Gastrocnemius medialis (tissue), 4 donors: ENCODE data around the gene TTC4. TPM values are rescaled to one million over a fixed set of nuclear protein-coding genes. Genes with fewer than 3 reads are reported as not detected.

Experiments
- ATAC-seq, 2 donors: fragments of 150-250 bp; one replicate each; pipeline ENCODE4 v1.9.1; 2016
- DNase-seq, 2 donors: peaks; one replicate each; pipeline ENCODE4 v3.0.0-alpha.2; 2019
- H3K27ac ChIP-seq, 4 donors: fragments of 200-600 bp; sonication (generic); 1 replicate in 1 of 4; 2 replicates in 3 of 4; pipeline ENCODE4 v1.5.1; 2016 to 2018; ENCODE audit warnings: mild to moderate bottlenecking in 2 of 4, moderate library complexity in 1 of 4
- H3K27me3 ChIP-seq, 3 donors: fragments of 200-600 bp; sonication (generic) in 2 of 3; 1 replicate in 1 of 3; 2 replicates in 2 of 3; pipeline versions ENCODE4 v1.5.1 to v1.6.0; 2016 to 2019; ENCODE audit warnings: mild to moderate bottlenecking in 1 of 3, moderate library complexity in 1 of 3
- H3K36me3 ChIP-seq, 2 donors: fragments of 200-600 bp; sonication (generic) in 1 of 2; one replicate each; pipeline ENCODE4 v1.5.1; 2017 to 2018
- H3K4me1 ChIP-seq, 2 donors: fragments of 200-600 bp; sonication (generic) in 1 of 2; one replicate each; pipeline ENCODE4 v1.5.1; 2016 to 2017; ENCODE audit warnings: mild to moderate bottlenecking in 2 of 2
- H3K4me3 ChIP-seq, 4 donors: fragments of 200-600 bp; sonication (generic) in 3 of 4; 1 replicate in 1 of 4; 2 replicates in 3 of 4; pipeline ENCODE4 v1.5.1; 2016 to 2019; ENCODE audit warnings: mild to moderate bottlenecking in 2 of 4
- H3K9me3 ChIP-seq, 3 donors: fragments of 200-600 bp; sonication (generic) in 2 of 3; 1 replicate in 1 of 3; 2 replicates in 2 of 3; pipeline ENCODE4 v1.5.1; 2016 to 2019
- CTCF ChIP-seq, 5 experiments: fragments of 450-650 bp in 3 of 5; fragments of 200-600 bp in 2 of 5; sonication (generic) in 2 of 5; IDR thresholded peaks in 4 of 5; conservative IDR thresholded peaks in 1 of 5; 1 replicate in 4 of 5; 2 replicates in 1 of 5; pipeline ENCODE4 v1.5.1; 2016 to 2019; ENCODE audit warnings: antibody characterized with exemption in 5 of 5, mild to moderate bottlenecking in 3 of 5, moderate library complexity in 3 of 5
- POLR2A ChIP-seq, 2 donors: fragments of 450-650 bp; IDR thresholded peaks; one replicate each; pipeline ENCODE4 v1.6.1; 2017; ENCODE audit warnings: antibody characterized with exemption in 2 of 2, mild to moderate bottlenecking in 2 of 2, moderate library complexity in 2 of 2
- in situ Hi-C, 4 donors: fragments of 200-750 bp; cut with MboI; loops; one replicate each; pipeline versions ENCODE4 v1.15.0 to v1.8.0; 2017; ENCODE audit warnings: low sequenced_read_pairs in 4 of 4
- intact Hi-C: fragments of 100-400 bp; cut with DNase I; formaldehyde crosslinking; loops from one replicate; pipeline ENCODE4 v1.15.1; 2023; ENCODE audit warnings: low total_unique reads
- total RNA-seq, 4 donors: library from RNA; depleted of rRNA; stranded (reverse); fragments of >200 nt; gene quantifications; one replicate each; pipeline versions ENCODE4 v1.1.0 to v1.2.3, GENCODE V29; 2016

TTC4 gene
- total RNA-seq, 4 donors from 2014 or later = 26.7 to 44.3 (median 31.4) TPM

GRCh38 chr1:54781023-54781723 lies 65.5 kb downstream of the TTC4 start:
- in situ Hi-C loops = no loop called here
- ATAC-seq = no peak
- peak overlapping the region in 2 of 4 donors; percentile 13 to 27 for H3K4me3 ChIP-seq

GRCh38 chr1:54782156-54782555 lies 66.5 kb downstream of the TTC4 start:
- H3K4me1 ChIP-seq = no peaks in the 10 kb centered on the region
- intact Hi-C loops = no loop called here

More at GRCh38 chr1:54781023-54781723, 65.5 kb downstream of the TTC4 start:
- DNase-seq = no peak
- intact Hi-C loops = no loop called here
- Histone ChIP-seq H3K27ac (no peak overlapping the region), H3K9me3 (no peaks in the 10 kb centered on the region), H3K27me3 (peaks cover 0 to 10% (median 0%) of the 10 kb centered on the region in 3 donors), H3K36me3 (no peaks in the 10 kb centered on the region), H3K4me1 (no peaks in the 10 kb centered on the region)
- TF ChIP-seq CTCF (IDR thresholded peaks at IDR 0.05 in 4 of 5, conservative IDR thresholded peaks at IDR 0.05 in 1 of 5) = no peak

GRCh38 chr1:54782588-54782987 lies 66.9 kb downstream of the TTC4 start:
- ATAC-seq = peak in 1 of 2 donors; percentile 63
- Histone ChIP-seq H3K27me3 (peaks cover 0 to 10% (median 0%) of the 10 kb centered on the region in 3 donors), H3K9me3 (no peaks in the 10 kb centered on the region), H3K36me3 (no peaks in the 10 kb centered on the region), H3K4me3 (no peak overlapping the region), H3K27ac (no peak overlapping the region), H3K4me1 (no peaks in the 10 kb centered on the region)
- intact Hi-C loops = no loop called here
- in situ Hi-C loops = no loop called here
- TF ChIP-seq CTCF (IDR thresholded peaks at IDR 0.05 in 4 of 5, conservative IDR thresholded peaks at IDR 0.05 in 1 of 5) (no peak), POLR2A (IDR thresholded peaks at IDR 0.05) (no peak)
- DNase-seq = no peak

More at GRCh38 chr1:54782156-54782555, 66.5 kb downstream of the TTC4 start:
- Histone ChIP-seq H3K4me3 (no peak overlapping the region), H3K27ac (no peak overlapping the region), H3K27me3 (peaks cover 0 to 10% (median 0%) of the 10 kb centered on the region in 3 donors), H3K9me3 (no peaks in the 10 kb centered on the region), H3K36me3 (no peaks in the 10 kb centered on the region)
- DNase-seq = no peak
- TF ChIP-seq CTCF (IDR thresholded peaks at IDR 0.05 in 4 of 5, conservative IDR thresholded peaks at IDR 0.05 in 1 of 5) = no peak
- TF ChIP-seq POLR2A (IDR thresholded peaks at IDR 0.05) = no peak
- in situ Hi-C loops = no loop called here
- ATAC-seq = peak in 1 of 2 donors; percentile 20

- intact Hi-C loops (no loop called here), in situ Hi-C loops (no loop called here)
- no peak for TF ChIP-seq POLR2A (IDR thresholded peaks at IDR 0.05)
- no peak for TF ChIP-seq CTCF (IDR thresholded peaks at IDR 0.05 in 4 of 5, conservative IDR thresholded peaks at IDR 0.05 in 1 of 5)
- H3K27ac ChIP-seq = no peak overlapping the region
- H3K9me3 ChIP-seq = no peaks in the 10 kb centered on the region
- H3K4me3 ChIP-seq = no peak overlapping the region
- H3K4me1 ChIP-seq = no peaks in the 10 kb centered on the region
- H3K36me3 ChIP-seq = no peaks in the 10 kb centered on the region
- no peak for DNase-seq
- ATAC-seq = no peak
- H3K27me3 ChIP-seq = peaks cover 0 to 10% (median 0%) of the 10 kb centered on the region in 3 donors
Observed at GRCh38 chr1:54784066-54784465, 68.4 kb downstream of the TTC4 start.
